DOHH2 (cell line): ENCODE data around the gene SBK3.

Experiments used
- H3F3A ChIP-seq: fragments of 200-600 bp; sonication (generic), shearing (Covaris generic); 2 replicates; pipeline ENCODE4 v1.6.0; 2016; ENCODE audit warnings: antibody characterized with exemption, mild to moderate bottlenecking; ENCODE audit not compliant: control insufficient read depth, insufficient read depth
- H3K27ac ChIP-seq: fragments of 200-600 bp; sonication (generic); 2 replicates; pipeline ENCODE4 v1.5.1; 2014; ENCODE audit warnings: low read depth, mild to moderate bottlenecking, low read length, moderate library complexity
- H3K27me3 ChIP-seq: fragments of 200-600 bp; sonication (generic); 2 replicates; pipeline ENCODE4 v1.6.1; 2014; ENCODE audit warnings: mild to moderate bottlenecking, low read length, mixed read lengths; ENCODE audit not compliant: control insufficient read depth
- H3K36me3 ChIP-seq: fragments of 200-600 bp; sonication (generic); 2 replicates; pipeline ENCODE4 v1.6.1; 2014; ENCODE audit warnings: mild to moderate bottlenecking, low read length, moderate library complexity, mixed read lengths; ENCODE audit not compliant: control insufficient read depth
- H3K4me1 ChIP-seq: fragments of 200-600 bp; sonication (generic); 2 replicates; pipeline ENCODE4 v1.6.1; 2014; ENCODE audit warnings: mild to moderate bottlenecking, low read length, mixed read lengths; ENCODE audit not compliant: control insufficient read depth
- H3K4me2 ChIP-seq: fragments of 200-600 bp; sonication (generic); 2 replicates; pipeline ENCODE4 v1.6.0; 2014; ENCODE audit warnings: mild to moderate bottlenecking, low read length, moderate library complexity
- H3K4me3 ChIP-seq: fragments of 200-600 bp; sonication (generic); 2 replicates; pipeline ENCODE4 v1.5.1; 2014; ENCODE audit warnings: mild to moderate bottlenecking, low read length, mixed read lengths
- H3K79me2 ChIP-seq: fragments of 200-600 bp; sonication (generic); 2 replicates; pipeline ENCODE4 v1.6.1; 2014; ENCODE audit warnings: mild to moderate bottlenecking, low read length, mixed read lengths; ENCODE audit not compliant: control insufficient read depth
- H3K9me2 ChIP-seq: fragments of 200-600 bp; sonication (generic); replicated peaks from 2 replicates; pipeline ENCODE4 v1.6.1; 2014; ENCODE audit warnings: mild to moderate bottlenecking, low read length, mixed read lengths; ENCODE audit not compliant: control insufficient read depth
- H3K9me3 ChIP-seq: fragments of 200-600 bp; sonication (generic); 2 replicates; pipeline ENCODE4 v1.6.1; 2014; ENCODE audit warnings: antibody characterized with exemption, low read length, mixed read lengths; ENCODE audit not compliant: control insufficient read depth, insufficient read depth
- H4K20me1 ChIP-seq: fragments of 200-600 bp; sonication (generic); 2 replicates; pipeline ENCODE4 v1.6.0; 2014; ENCODE audit warnings: low read depth, mild to moderate bottlenecking, antibody characterized with exemption, low read length, moderate library complexity; ENCODE audit not compliant: control insufficient read depth, insufficient read depth
- CTCF ChIP-seq: fragments of 200-600 bp; sonication (generic); IDR thresholded peaks from one replicate; pipeline ENCODE4 v1.5.1; 2014; ENCODE audit warnings: antibody characterized with exemption, mild to moderate bottlenecking, low read depth, low read length; ENCODE audit not compliant: poor library complexity, severe bottlenecking
- EZH2phosphoT487 ChIP-seq: fragments of 200-600 bp; sonication (generic); IDR thresholded peaks from 2 replicates; pipeline ENCODE4 v1.6.1; 2017; ENCODE audit warnings: borderline replicate concordance, mild to moderate bottlenecking, antibody characterized with exemption, low read length, moderate library complexity, mixed read lengths

The SBK3 gene

GRCh38 chr19:55544014-55544413 is 1.3 kb downstream of the SBK3 start:
- Histone ChIP-seq H3K4me3 (no peak overlapping the region), H3K9me3 (no peaks in the 10 kb centered on the region), H3K27ac (no peak overlapping the region), H3K4me1 (no peaks in the 10 kb centered on the region), H4K20me1 (no peaks in the 10 kb centered on the region), H3K79me2 (no peaks in the 10 kb centered on the region), H3K4me2 (no peak overlapping the region), H3K36me3 (no peaks in the 10 kb centered on the region), H3K27me3 (no peaks in the 10 kb centered on the region), H3F3A (no peaks in the 10 kb centered on the region), H3K9me2 (no peaks in the 10 kb centered on the region)
- no peak for TF ChIP-seq CTCF
- no peak for TF ChIP-seq EZH2phosphoT487

- TF ChIP-seq EZH2phosphoT487, result no peak
- no peak for TF ChIP-seq CTCF
- Histone ChIP-seq H3K79me2 (no peaks in the 10 kb centered on the region), H3K4me2 (no peak overlapping the region), H3K27ac (no peak overlapping the region), H3K36me3 (no peaks in the 10 kb centered on the region), H3K9me3 (no peaks in the 10 kb centered on the region), H3F3A (no peaks in the 10 kb centered on the region), H4K20me1 (no peaks in the 10 kb centered on the region), H3K4me1 (no peaks in the 10 kb centered on the region), H3K4me3 (no peak overlapping the region), H3K9me2 (no peaks in the 10 kb centered on the region), H3K27me3 (no peaks in the 10 kb centered on the region)
Observed at GRCh38 chr19:55543567-55543966, 1.8 kb downstream of the SBK3 start.

- H3K79me2 ChIP-seq, result no peaks in the 10 kb centered on the region
- H3K4me1 ChIP-seq, result no peaks in the 10 kb centered on the region
- H3K9me2 ChIP-seq, result no peaks in the 10 kb centered on the region
- no peaks in the 10 kb centered on the region for H3K27me3 ChIP-seq
- H4K20me1 ChIP-seq, result no peaks in the 10 kb centered on the region
- H3K36me3 ChIP-seq, result no peaks in the 10 kb centered on the region
- no peak overlapping the region for H3K27ac ChIP-seq
- no peaks in the 10 kb centered on the region for H3K9me3 ChIP-seq
- no peak overlapping the region for H3K4me2 ChIP-seq
- TF ChIP-seq CTCF (no peak), EZH2phosphoT487 (no peak)
- H3K4me3 ChIP-seq, result no peak overlapping the region
- no peaks in the 10 kb centered on the region for H3F3A ChIP-seq
Observed at GRCh38 chr19:55542292-55542855, 3.0 kb downstream of the SBK3 start.

DNA sequence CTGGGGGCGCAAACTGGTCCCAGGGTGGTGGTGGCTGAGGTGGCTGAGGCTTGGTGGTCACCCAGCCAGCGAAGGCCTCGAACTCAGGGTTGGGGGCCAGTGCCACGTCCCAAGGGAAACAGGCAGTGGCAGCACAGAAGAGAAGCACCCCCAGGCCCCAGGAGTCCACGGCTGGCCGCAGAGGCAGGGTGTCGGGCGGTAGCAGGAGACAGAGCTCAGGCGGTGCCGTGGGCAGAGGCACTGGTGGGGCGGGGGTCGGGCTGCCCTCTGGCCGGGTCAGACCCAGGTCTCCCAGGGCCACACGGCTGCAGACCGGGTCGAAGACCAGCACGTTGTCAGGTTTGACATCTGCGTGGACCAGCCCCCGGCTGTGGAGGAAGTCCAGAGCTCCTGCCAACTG is 4.3 kb downstream of the SBK3 start:
- Histone ChIP-seq H3K27ac (no peak overlapping the region), H3F3A (no peaks in the 10 kb centered on the region), H3K4me2 (no peak overlapping the region), H3K9me3 (no peaks in the 10 kb centered on the region), H3K36me3 (no peaks in the 10 kb centered on the region), H3K9me2 (no peaks in the 10 kb centered on the region), H4K20me1 (no peaks in the 10 kb centered on the region), H3K4me1 (no peaks in the 10 kb centered on the region), H3K4me3 (no peak overlapping the region), H3K79me2 (no peaks in the 10 kb centered on the region), H3K27me3 (no peaks in the 10 kb centered on the region)
- TF ChIP-seq CTCF (no peak), EZH2phosphoT487 (no peak)
